ENCODE data around the gene AQP9.

DNA sequence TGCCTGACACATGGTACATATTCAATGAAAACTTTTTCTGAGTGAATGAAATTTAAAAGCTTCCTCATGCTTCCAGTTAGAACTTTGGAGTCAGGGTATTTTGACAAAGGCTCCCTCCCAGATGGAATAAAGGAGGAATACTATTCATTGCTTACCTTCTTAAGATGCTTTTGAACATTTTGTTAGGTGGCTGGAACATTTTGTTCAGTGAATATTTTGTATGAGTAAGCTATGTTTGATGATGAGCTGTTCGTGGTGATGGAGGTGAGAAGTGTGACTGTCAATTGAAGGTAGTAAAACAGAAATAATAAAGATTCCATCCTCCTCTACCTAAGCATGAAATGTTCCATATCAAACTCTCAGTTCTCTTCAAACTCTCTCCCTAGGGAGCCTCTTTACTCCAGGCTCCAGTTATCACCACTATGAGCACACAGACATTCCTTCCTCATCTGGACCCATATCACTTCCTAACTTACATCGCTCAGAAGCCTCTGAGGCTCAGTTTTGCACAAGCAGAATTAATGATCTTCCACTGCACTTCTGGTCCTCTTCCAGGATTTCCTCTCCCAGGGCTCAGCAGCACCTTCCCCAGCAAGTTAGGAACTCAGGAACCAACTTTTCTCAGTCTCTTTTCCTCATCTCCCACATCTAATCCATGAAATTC, 2.5 kb upstream of the AQP9 start:
- TF ChIP-seq, protein P1, sequence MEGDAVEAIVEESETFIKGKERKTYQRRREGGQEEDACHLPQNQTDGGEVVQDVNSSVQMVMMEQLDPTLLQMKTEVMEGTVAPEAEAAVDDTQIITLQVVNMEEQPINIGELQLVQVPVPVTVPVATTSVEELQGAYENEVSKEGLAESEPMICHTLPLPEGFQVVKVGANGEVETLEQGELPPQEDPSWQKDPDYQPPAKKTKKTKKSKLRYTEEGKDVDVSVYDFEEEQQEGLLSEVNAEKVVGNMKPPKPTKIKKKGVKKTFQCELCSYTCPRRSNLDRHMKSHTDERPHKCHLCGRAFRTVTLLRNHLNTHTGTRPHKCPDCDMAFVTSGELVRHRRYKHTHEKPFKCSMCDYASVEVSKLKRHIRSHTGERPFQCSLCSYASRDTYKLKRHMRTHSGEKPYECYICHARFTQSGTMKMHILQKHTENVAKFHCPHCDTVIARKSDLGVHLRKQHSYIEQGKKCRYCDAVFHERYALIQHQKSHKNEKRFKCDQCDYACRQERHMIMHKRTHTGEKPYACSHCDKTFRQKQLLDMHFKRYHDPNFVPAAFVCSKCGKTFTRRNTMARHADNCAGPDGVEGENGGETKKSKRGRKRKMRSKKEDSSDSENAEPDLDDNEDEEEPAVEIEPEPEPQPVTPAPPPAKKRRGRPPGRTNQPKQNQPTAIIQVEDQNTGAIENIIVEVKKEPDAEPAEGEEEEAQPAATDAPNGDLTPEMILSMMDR (IDR thresholded peaks at IDR 0.05), result no peak
- no peak for TF ChIP-seq EZH2 (IDR thresholded peaks at IDR 0.05)
